Subcutaneous abdominal adipose tissue (tissue), 5 donors: ENCODE data around the gene COL8A1.

Experiments
- H3K27ac ChIP-seq: one replicate; pipeline ENCODE4 v1.7.0; 2013; ENCODE audit warnings: low read depth, mild to moderate bottlenecking, inconsistent platforms, low read length, moderate library complexity
- H3K27me3 ChIP-seq, 5 donors: one replicate each; pipeline ENCODE4 v1.7.0; 2013; ENCODE audit warnings: low read length in 5 of 5, inconsistent platforms in 1 of 5; ENCODE audit not compliant: control insufficient read depth in 5 of 5, insufficient read depth in 4 of 5
- H3K36me3 ChIP-seq, 5 donors: one replicate each; pipeline ENCODE4 v1.7.0; 2013; ENCODE audit warnings: low read length in 5 of 5; ENCODE audit not compliant: control insufficient read depth in 5 of 5, insufficient read depth in 5 of 5
- H3K4me1 ChIP-seq, 5 donors: one replicate each; pipeline ENCODE4 v1.7.0; 2013; ENCODE audit warnings: low read length in 5 of 5, mild to moderate bottlenecking in 3 of 5, moderate library complexity in 1 of 5; ENCODE audit not compliant: control insufficient read depth in 5 of 5, insufficient read depth in 5 of 5
- H3K4me3 ChIP-seq, 5 donors: one replicate each; pipeline ENCODE4 v1.7.0; 2013; ENCODE audit warnings: low read length in 5 of 5, low read depth in 1 of 5
- H3K9ac ChIP-seq, 5 donors: one replicate each; pipeline ENCODE4 v1.7.0; 2013; ENCODE audit warnings: low read length in 5 of 5, mild to moderate bottlenecking in 4 of 5, moderate library complexity in 3 of 5
- H3K9me3 ChIP-seq, 5 donors: one replicate each; pipeline ENCODE4 v1.7.0; 2013; ENCODE audit warnings: low read length in 5 of 5; ENCODE audit not compliant: control insufficient read depth in 5 of 5
- donor health status: healthy.
- donor health status: healthy.
- donor health status: healthy.
- donor health status: healthy.
- donor health status: healthy.

COL8A1 gene

GRCh38 chr3:99762901-99763300 is 124.5 kb downstream of the COL8A1 start:
- Histone ChIP-seq H3K36me3 (no peaks in the 10 kb centered on the region), H3K27me3 (no peaks in the 10 kb centered on the region), H3K9ac (no peak overlapping the region), H3K27ac (no peak overlapping the region), H3K9me3 (no peaks in the 10 kb centered on the region), H3K4me1 (peaks cover 0 to 47% (median 26%) of the 10 kb centered on the region in 5 donors), H3K4me3 (no peak overlapping the region)

GRCh38 chr3:99764377-99764776 is 126.0 kb downstream of the COL8A1 start:
- Histone ChIP-seq H3K27me3 (no peaks in the 10 kb centered on the region), H3K4me1 (peaks cover 0 to 49% (median 26%) of the 10 kb centered on the region in 5 donors), H3K27ac (no peak overlapping the region), H3K36me3 (no peaks in the 10 kb centered on the region), H3K9ac (no peak overlapping the region), H3K4me3 (no peak overlapping the region), H3K9me3 (no peaks in the 10 kb centered on the region)

GRCh38 chr3:99765042-99765942 is 126.9 kb downstream of the COL8A1 start:
- H3K4me3 ChIP-seq, result no peak overlapping the region
- H3K9ac ChIP-seq, result no peak overlapping the region
- H3K9me3 ChIP-seq, result no peaks in the 10 kb centered on the region
- peaks cover 0 to 45% (median 26%) of the 10 kb centered on the region in 5 donors for H3K4me1 ChIP-seq
- no peaks in the 10 kb centered on the region for H3K27me3 ChIP-seq
- H3K36me3 ChIP-seq, result peaks cover 0 to 2% (median 0%) of the 10 kb centered on the region in 5 donors
- H3K27ac ChIP-seq, result no peak overlapping the region

GRCh38 chr3:99767291-99767690 is 128.9 kb downstream of the COL8A1 start:
- Histone ChIP-seq H3K27ac (no peak overlapping the region), H3K4me1 (peaks cover 0 to 26% (median 10%) of the 10 kb centered on the region in 5 donors), H3K9ac (no peak overlapping the region), H3K9me3 (no peaks in the 10 kb centered on the region), H3K27me3 (no peaks in the 10 kb centered on the region), H3K4me3 (no peak overlapping the region), H3K36me3 (peaks cover 0 to 3% (median 0%) of the 10 kb centered on the region in 5 donors)

GRCh38 chr3:99768126-99768525 is 129.7 kb downstream of the COL8A1 start:
- Histone ChIP-seq H3K9ac (no peak overlapping the region), H3K27ac (no peak overlapping the region), H3K36me3 (peaks cover 0 to 3% (median 0%) of the 10 kb centered on the region in 5 donors), H3K4me3 (no peak overlapping the region), H3K27me3 (no peaks in the 10 kb centered on the region), H3K9me3 (no peaks in the 10 kb centered on the region), H3K4me1 (peaks cover 0 to 18% (median 2%) of the 10 kb centered on the region in 5 donors)

- Histone ChIP-seq H3K36me3 (peaks cover 0 to 3% (median 0%) of the 10 kb centered on the region in 5 donors), H3K27ac (no peak overlapping the region), H3K27me3 (no peaks in the 10 kb centered on the region), H3K9ac (no peak overlapping the region), H3K4me1 (peaks cover 0 to 18% (median 0%) of the 10 kb centered on the region in 5 donors), H3K9me3 (no peaks in the 10 kb centered on the region), H3K4me3 (no peak overlapping the region)
Measured at GRCh38 chr3:99768808-99769501, 130.6 kb downstream of the COL8A1 start.

GRCh38 chr3:99772171-99772570 is 133.8 kb downstream of the COL8A1 start:
- no peak overlapping the region for H3K4me3 ChIP-seq
- H3K27me3 ChIP-seq, result no peaks in the 10 kb centered on the region
- no peaks in the 10 kb centered on the region for H3K9me3 ChIP-seq
- H3K27ac ChIP-seq, result no peak overlapping the region
- peaks cover 0 to 3% (median 0%) of the 10 kb centered on the region in 5 donors for H3K36me3 ChIP-seq
- H3K4me1 ChIP-seq, result peaks cover 0 to 11% (median 4%) of the 10 kb centered on the region in 5 donors
- no peak overlapping the region for H3K9ac ChIP-seq

GRCh38 chr3:99772671-99773070 is 134.3 kb downstream of the COL8A1 start:
- no peak overlapping the region for H3K27ac ChIP-seq
- peaks cover 0 to 3% (median 0%) of the 10 kb centered on the region in 5 donors for H3K36me3 ChIP-seq
- no peaks in the 10 kb centered on the region for H3K27me3 ChIP-seq
- no peak overlapping the region for H3K4me3 ChIP-seq
- H3K9ac ChIP-seq, result no peak overlapping the region
- peaks cover 0 to 9% (median 4%) of the 10 kb centered on the region in 5 donors for H3K4me1 ChIP-seq
- no peaks in the 10 kb centered on the region for H3K9me3 ChIP-seq

GRCh38 chr3:99774467-99774866 is 136.1 kb downstream of the COL8A1 start:
- no peak overlapping the region for H3K4me3 ChIP-seq

More at GRCh38 chr3:99774467-99774866, 136.1 kb downstream of the COL8A1 start:
- Histone ChIP-seq H3K27me3 (no peaks in the 10 kb centered on the region), H3K36me3 (peaks cover 0 to 3% (median 0%) of the 10 kb centered on the region in 5 donors), H3K27ac (no peak overlapping the region), H3K9me3 (no peaks in the 10 kb centered on the region), H3K9ac (no peak overlapping the region), H3K4me1 (peaks cover 0 to 9% (median 4%) of the 10 kb centered on the region in 5 donors)
